HepG2 (cell line): Measurements from ENCODE around the gene PRSS3. TPM values are rescaled to one million over a fixed set of nuclear protein-coding genes. Genes with fewer than 3 reads are reported as not detected.

ENCODE experiments used
- AGO2 ChIP-seq: fragments of 200-400 bp; formaldehyde crosslinking; optimal IDR thresholded peaks from 2 replicates; pipeline ENCODE3; 2017; ENCODE audit warnings: mild to moderate bottlenecking, low read depth, low read length, moderate library complexity
- ATF2 ChIP-seq: sonication (generic); formaldehyde crosslinking; IDR thresholded peaks from 2 replicates; pipeline ENCODE4 v1.4.0; 2020; ENCODE audit warnings: missing genetic modification reagents
- ETV5 ChIP-seq: IDR thresholded peaks from 2 replicates; pipeline ENCODE4 v1.6.1; 2018; ENCODE audit warnings: missing biosample characterization, missing genetic modification reagents, inconsistent platforms, borderline replicate concordance
- GATAD1 ChIP-seq: IDR thresholded peaks from 2 replicates; pipeline ENCODE4 v1.6.1; 2016; ENCODE audit warnings: missing genetic modification reagents, missing compliant biosample characterization
- KAT7 ChIP-seq: IDR thresholded peaks from 2 replicates; pipeline ENCODE4 v1.6.1; 2018; ENCODE audit warnings: borderline replicate concordance, missing compliant biosample characterization
- MTF2 ChIP-seq: sonication (generic); formaldehyde crosslinking; IDR thresholded peaks from 2 replicates; pipeline ENCODE4 v1.5.0; 2020; ENCODE audit warnings: missing genetic modification reagents, borderline replicate concordance
- NFE2 ChIP-seq: sonication (generic); formaldehyde crosslinking; IDR thresholded peaks from 2 replicates; pipeline ENCODE4 v1.4.0; 2020; ENCODE audit warnings: missing genetic modification reagents
- POGK ChIP-seq: sonication (generic); formaldehyde crosslinking; conservative IDR thresholded peaks from 2 replicates; pipeline ENCODE4 v1.8.0; 2022; ENCODE audit warnings: mild to moderate bottlenecking, moderate library complexity, missing genetic modification reagents
- POLR2A ChIP-seq, 2 experiments: IDR thresholded peaks; 2 replicates each; pipeline ENCODE4 v1.6.1; 2011; ENCODE audit warnings: low read depth in 2 of 2, low read length in 2 of 2, mild to moderate bottlenecking in 1 of 2, moderate library complexity in 1 of 2; ENCODE audit not compliant: insufficient read depth in 1 of 2
- SRSF1 ChIP-seq: fragments of 200-400 bp; formaldehyde crosslinking; optimal IDR thresholded peaks from 2 replicates; pipeline ENCODE3; 2017; ENCODE audit warnings: mild to moderate bottlenecking, low read depth, low read length, moderate library complexity
- YY1 ChIP-seq: IDR thresholded peaks from 2 replicates; pipeline ENCODE4 v1.6.1; 2011; ENCODE audit warnings: low read length, low read depth, moderate library complexity, mild to moderate bottlenecking; ENCODE audit not compliant: insufficient read depth, insufficient replicate concordance
- ZBTB49 ChIP-seq: sonication (generic); formaldehyde crosslinking; IDR thresholded peaks from 2 replicates; pipeline ENCODE4 v1.4.0; 2020; ENCODE audit warnings: missing genetic modification reagents, borderline replicate concordance
- polyA plus RNA-seq, 8 experiments: library from polyadenylated mRNA; depleted of rRNA in 3 of 8; stranded (reverse) in 7 of 8; unstranded in 1 of 8; fragments of >200 nt; fragmentation: Illumina TruSeq in 4 of 8; extraction: Trizol in 4 of 8; gene quantifications; 2 replicates each; pipeline versions ENCODE4 v1.2.1 to v1.2.3, GENCODE V29; 2011 to 2016; ENCODE audit warnings: low read depth in 4 of 8, missing spikeins in 1 of 8, mixed read lengths in 1 of 8; ENCODE audit not compliant: insufficient read depth in 1 of 8
- total RNA-seq, 5 experiments: library from RNA; depleted of rRNA; stranded (reverse); fragments of >200 nt; fragmentation: Illumina TruSeq; extraction: Trizol; gene quantifications; 2 replicates each; pipeline ENCODE4 v1.2.3, GENCODE V29; 2016; ENCODE audit warnings: low read depth in 1 of 5
- TF ChIP-seq, protein P1 (sequence below): sonication (generic); formaldehyde crosslinking; IDR thresholded peaks from 2 replicates; pipeline ENCODE4 v1.8.1; 2023; ENCODE audit warnings: mild to moderate bottlenecking, missing genetic modification reagents
- TF ChIP-seq, protein P2 (sequence below): sonication (generic); formaldehyde crosslinking; IDR thresholded peaks from 2 replicates; pipeline ENCODE4 v1.5.1; 2020; ENCODE audit warnings: mild to moderate bottlenecking, missing genetic modification reagents, moderate library complexity

Gene PRSS3
- total and polyA plus RNA-seq, 2 of the 13 experiments (the other 11 are each of a cell fraction or from before 2014, with no cell fraction given): not detected

- TF ChIP-seq MTF2 (CRISPR knock-in tag) (no peak), YY1 (peak; percentile 45), POLR2A (IDR thresholded peaks at IDR 0.05; ENCODE audit: insufficient read depth in 1 of 2, low read depth in 2 of 2, low read length in 2 of 2) (peak in 1 of 2 experiments; percentile 59; a peak in 2 of 4 replicates), KAT7 (CRISPR knock-in tag) (peak; percentile 8; the same call in 1 of the 2 replicates), NFE2 (CRISPR knock-in tag) (no peak), GATAD1 (CRISPR knock-in tag) (no peak), POGK (CRISPR knock-in tag) (peak; percentile 50; the same call in 1 of the 2 replicates), ZBTB49 (CRISPR knock-in tag) (no peak), ATF2 (CRISPR knock-in tag) (no peak), ETV5 (CRISPR knock-in tag) (no peak; the same call in 1 of the 2 replicates), SRSF1 (peak; percentile 31), AGO2 (peak; percentile 70)
- TF ChIP-seq, protein P1, sequence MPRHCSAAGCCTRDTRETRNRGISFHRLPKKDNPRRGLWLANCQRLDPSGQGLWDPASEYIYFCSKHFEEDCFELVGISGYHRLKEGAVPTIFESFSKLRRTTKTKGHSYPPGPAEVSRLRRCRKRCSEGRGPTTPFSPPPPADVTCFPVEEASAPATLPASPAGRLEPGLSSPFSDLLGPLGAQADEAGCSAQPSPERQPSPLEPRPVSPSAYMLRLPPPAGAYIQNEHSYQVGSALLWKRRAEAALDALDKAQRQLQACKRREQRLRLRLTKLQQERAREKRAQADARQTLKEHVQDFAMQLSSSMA (CRISPR knock-in tag): no peak
- TF ChIP-seq, protein P2, sequence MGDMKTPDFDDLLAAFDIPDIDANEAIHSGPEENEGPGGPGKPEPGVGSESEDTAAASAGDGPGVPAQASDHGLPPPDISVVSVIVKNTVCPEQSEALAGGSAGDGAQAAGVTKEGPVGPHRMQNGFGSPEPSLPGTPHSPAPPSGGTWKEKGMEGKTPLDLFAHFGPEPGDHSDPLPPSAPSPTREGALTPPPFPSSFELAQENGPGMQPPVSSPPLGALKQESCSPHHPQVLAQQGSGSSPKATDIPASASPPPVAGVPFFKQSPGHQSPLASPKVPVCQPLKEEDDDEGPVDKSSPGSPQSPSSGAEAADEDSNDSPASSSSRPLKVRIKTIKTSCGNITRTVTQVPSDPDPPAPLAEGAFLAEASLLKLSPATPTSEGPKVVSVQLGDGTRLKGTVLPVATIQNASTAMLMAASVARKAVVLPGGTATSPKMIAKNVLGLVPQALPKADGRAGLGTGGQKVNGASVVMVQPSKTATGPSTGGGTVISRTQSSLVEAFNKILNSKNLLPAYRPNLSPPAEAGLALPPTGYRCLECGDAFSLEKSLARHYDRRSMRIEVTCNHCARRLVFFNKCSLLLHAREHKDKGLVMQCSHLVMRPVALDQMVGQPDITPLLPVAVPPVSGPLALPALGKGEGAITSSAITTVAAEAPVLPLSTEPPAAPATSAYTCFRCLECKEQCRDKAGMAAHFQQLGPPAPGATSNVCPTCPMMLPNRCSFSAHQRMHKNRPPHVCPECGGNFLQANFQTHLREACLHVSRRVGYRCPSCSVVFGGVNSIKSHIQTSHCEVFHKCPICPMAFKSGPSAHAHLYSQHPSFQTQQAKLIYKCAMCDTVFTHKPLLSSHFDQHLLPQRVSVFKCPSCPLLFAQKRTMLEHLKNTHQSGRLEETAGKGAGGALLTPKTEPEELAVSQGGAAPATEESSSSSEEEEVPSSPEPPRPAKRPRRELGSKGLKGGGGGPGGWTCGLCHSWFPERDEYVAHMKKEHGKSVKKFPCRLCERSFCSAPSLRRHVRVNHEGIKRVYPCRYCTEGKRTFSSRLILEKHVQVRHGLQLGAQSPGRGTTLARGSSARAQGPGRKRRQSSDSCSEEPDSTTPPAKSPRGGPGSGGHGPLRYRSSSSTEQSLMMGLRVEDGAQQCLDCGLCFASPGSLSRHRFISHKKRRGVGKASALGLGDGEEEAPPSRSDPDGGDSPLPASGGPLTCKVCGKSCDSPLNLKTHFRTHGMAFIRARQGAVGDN (CRISPR knock-in tag): peak; percentile 40; the same call in 1 of the 2 replicates
These were observed 22.2 kb downstream of the PRSS3 start (continued) for GRCh38 chr9:33817327-33818166.
